DOHH2 (cell line): Measurements from ENCODE around the gene SOX9.
A peak's percentile ranks its signal among the peaks of the same experiment; 100 is the strongest.

ENCODE experiments used
- H3F3A ChIP-seq: fragments of 200-600 bp; sonication (generic), shearing (Covaris generic); 2 replicates; pipeline ENCODE4 v1.6.0; 2016; ENCODE audit warnings: antibody characterized with exemption, mild to moderate bottlenecking; ENCODE audit not compliant: control insufficient read depth, insufficient read depth
- H3K27ac ChIP-seq: fragments of 200-600 bp; sonication (generic); 2 replicates; pipeline ENCODE4 v1.5.1; 2014; ENCODE audit warnings: low read depth, mild to moderate bottlenecking, low read length, moderate library complexity
- H3K27me3 ChIP-seq: fragments of 200-600 bp; sonication (generic); 2 replicates; pipeline ENCODE4 v1.6.1; 2014; ENCODE audit warnings: mild to moderate bottlenecking, low read length, mixed read lengths; ENCODE audit not compliant: control insufficient read depth
- H3K36me3 ChIP-seq: fragments of 200-600 bp; sonication (generic); 2 replicates; pipeline ENCODE4 v1.6.1; 2014; ENCODE audit warnings: mild to moderate bottlenecking, low read length, moderate library complexity, mixed read lengths; ENCODE audit not compliant: control insufficient read depth
- H3K4me1 ChIP-seq: fragments of 200-600 bp; sonication (generic); 2 replicates; pipeline ENCODE4 v1.6.1; 2014; ENCODE audit warnings: mild to moderate bottlenecking, low read length, mixed read lengths; ENCODE audit not compliant: control insufficient read depth
- H3K4me2 ChIP-seq: fragments of 200-600 bp; sonication (generic); 2 replicates; pipeline ENCODE4 v1.6.0; 2014; ENCODE audit warnings: mild to moderate bottlenecking, low read length, moderate library complexity
- H3K4me3 ChIP-seq: fragments of 200-600 bp; sonication (generic); 2 replicates; pipeline ENCODE4 v1.5.1; 2014; ENCODE audit warnings: mild to moderate bottlenecking, low read length, mixed read lengths
- H3K79me2 ChIP-seq: fragments of 200-600 bp; sonication (generic); 2 replicates; pipeline ENCODE4 v1.6.1; 2014; ENCODE audit warnings: mild to moderate bottlenecking, low read length, mixed read lengths; ENCODE audit not compliant: control insufficient read depth
- H3K9me2 ChIP-seq: fragments of 200-600 bp; sonication (generic); replicated peaks from 2 replicates; pipeline ENCODE4 v1.6.1; 2014; ENCODE audit warnings: mild to moderate bottlenecking, low read length, mixed read lengths; ENCODE audit not compliant: control insufficient read depth
- H3K9me3 ChIP-seq: fragments of 200-600 bp; sonication (generic); 2 replicates; pipeline ENCODE4 v1.6.1; 2014; ENCODE audit warnings: antibody characterized with exemption, low read length, mixed read lengths; ENCODE audit not compliant: control insufficient read depth, insufficient read depth
- H4K20me1 ChIP-seq: fragments of 200-600 bp; sonication (generic); 2 replicates; pipeline ENCODE4 v1.6.0; 2014; ENCODE audit warnings: low read depth, mild to moderate bottlenecking, antibody characterized with exemption, low read length, moderate library complexity; ENCODE audit not compliant: control insufficient read depth, insufficient read depth
- EZH2phosphoT487 ChIP-seq: fragments of 200-600 bp; sonication (generic); IDR thresholded peaks from 2 replicates; pipeline ENCODE4 v1.6.1; 2017; ENCODE audit warnings: borderline replicate concordance, mild to moderate bottlenecking, antibody characterized with exemption, low read length, moderate library complexity, mixed read lengths
- TF ChIP-seq, protein P1 (sequence below): fragments of 200-600 bp; sonication (generic); IDR thresholded peaks from one replicate; pipeline ENCODE4 v1.5.1; 2014; ENCODE audit warnings: antibody characterized with exemption, mild to moderate bottlenecking, low read depth, low read length; ENCODE audit not compliant: poor library complexity, severe bottlenecking

The SOX9 gene

GRCh38 chr17:72120642-72121163, at the start of gene SOX9:
SOX9 (plus strand) TSS chr17:72121020; CDS start chr17:72121392, 372 bp downstream.
- H4K20me1 ChIP-seq: peaks cover 6% of the 10 kb centered on the region
- peaks cover 26% of the 10 kb centered on the region for H3K36me3 ChIP-seq
- H3K9me3 ChIP-seq: no peaks in the 10 kb centered on the region
- peaks cover 7% of the 10 kb centered on the region for H3F3A ChIP-seq
- peak within 1 kb of the TSS; percentile 60 for H3K27ac ChIP-seq
- peaks cover 40% of the 10 kb centered on the region for H3K27me3 ChIP-seq
- TF ChIP-seq EZH2phosphoT487: no peak
- TF ChIP-seq, protein P1, sequence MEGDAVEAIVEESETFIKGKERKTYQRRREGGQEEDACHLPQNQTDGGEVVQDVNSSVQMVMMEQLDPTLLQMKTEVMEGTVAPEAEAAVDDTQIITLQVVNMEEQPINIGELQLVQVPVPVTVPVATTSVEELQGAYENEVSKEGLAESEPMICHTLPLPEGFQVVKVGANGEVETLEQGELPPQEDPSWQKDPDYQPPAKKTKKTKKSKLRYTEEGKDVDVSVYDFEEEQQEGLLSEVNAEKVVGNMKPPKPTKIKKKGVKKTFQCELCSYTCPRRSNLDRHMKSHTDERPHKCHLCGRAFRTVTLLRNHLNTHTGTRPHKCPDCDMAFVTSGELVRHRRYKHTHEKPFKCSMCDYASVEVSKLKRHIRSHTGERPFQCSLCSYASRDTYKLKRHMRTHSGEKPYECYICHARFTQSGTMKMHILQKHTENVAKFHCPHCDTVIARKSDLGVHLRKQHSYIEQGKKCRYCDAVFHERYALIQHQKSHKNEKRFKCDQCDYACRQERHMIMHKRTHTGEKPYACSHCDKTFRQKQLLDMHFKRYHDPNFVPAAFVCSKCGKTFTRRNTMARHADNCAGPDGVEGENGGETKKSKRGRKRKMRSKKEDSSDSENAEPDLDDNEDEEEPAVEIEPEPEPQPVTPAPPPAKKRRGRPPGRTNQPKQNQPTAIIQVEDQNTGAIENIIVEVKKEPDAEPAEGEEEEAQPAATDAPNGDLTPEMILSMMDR: no peak
- H3K9me2 ChIP-seq: no peaks in the 10 kb centered on the region
- peak within 1 kb of the TSS; percentile 98 for H3K4me3 ChIP-seq
- H3K4me1 ChIP-seq: peaks cover 30% of the 10 kb centered on the region
- H3K79me2 ChIP-seq: peaks cover 30% of the 10 kb centered on the region
- peak within 1 kb of the TSS; percentile 99 for H3K4me2 ChIP-seq

DNA sequence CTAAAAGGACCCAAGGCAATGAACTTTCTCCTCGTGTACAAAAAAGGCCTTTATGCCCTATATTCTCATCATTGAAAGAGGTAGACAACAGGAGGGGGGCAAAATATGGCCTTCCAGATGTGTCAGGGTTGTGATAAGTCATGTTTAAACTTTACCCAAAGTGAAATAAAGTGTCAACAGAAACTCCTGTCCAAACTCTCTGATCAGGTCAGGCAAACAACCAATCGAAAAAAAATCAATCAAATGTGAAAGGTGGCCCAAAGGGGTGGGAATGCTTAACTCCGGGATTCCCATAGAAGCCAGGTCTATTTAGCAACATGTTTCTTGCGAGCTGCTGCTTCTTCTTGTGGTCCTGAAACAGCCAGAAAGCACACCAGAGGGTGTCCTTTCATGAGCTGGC, 49.5 kb upstream of the SOX9 start:
- Histone ChIP-seq H3K79me2 (no peaks in the 10 kb centered on the region), H3K4me2 (no peak overlapping the region), H3K27me3 (no peaks in the 10 kb centered on the region; the same call in 1 of the 2 replicates), H4K20me1 (no peaks in the 10 kb centered on the region), H3K9me2 (no peaks in the 10 kb centered on the region), H3K9me3 (no peaks in the 10 kb centered on the region; the same call in 1 of the 2 replicates), H3K36me3 (no peaks in the 10 kb centered on the region), H3K27ac (no peak overlapping the region), H3K4me3 (no peak overlapping the region), H3K4me1 (no peaks in the 10 kb centered on the region), H3F3A (no peaks in the 10 kb centered on the region)
- no peak for TF ChIP-seq EZH2phosphoT487
- TF ChIP-seq, protein P1: no peak

- Histone ChIP-seq H3K36me3 (no peaks in the 10 kb centered on the region), H3K9me3 (no peaks in the 10 kb centered on the region; the same call in 1 of the 2 replicates), H3K4me1 (no peaks in the 10 kb centered on the region), H4K20me1 (no peaks in the 10 kb centered on the region), H3K27ac (no peak overlapping the region), H3K79me2 (no peaks in the 10 kb centered on the region), H3K9me2 (no peaks in the 10 kb centered on the region), H3K4me2 (no peak overlapping the region), H3K27me3 (no peaks in the 10 kb centered on the region; the same call in 1 of the 2 replicates), H3K4me3 (no peak overlapping the region), H3F3A (no peaks in the 10 kb centered on the region)
- TF ChIP-seq, protein P1: no peak
- TF ChIP-seq EZH2phosphoT487: no peak
Measured at GRCh38 chr17:72075995-72076677, 44.7 kb upstream of the SOX9 start.
